ENCODE measurements around the gene CIAO2B. TPM values are rescaled to one million over a fixed set of nuclear protein-coding genes. Genes with fewer than 3 reads are reported as not detected.

The CIAO2B gene
- total and polyA plus RNA-seq, 9 donors, result 40.1 to 150 (median 66.7) TPM

DNA sequence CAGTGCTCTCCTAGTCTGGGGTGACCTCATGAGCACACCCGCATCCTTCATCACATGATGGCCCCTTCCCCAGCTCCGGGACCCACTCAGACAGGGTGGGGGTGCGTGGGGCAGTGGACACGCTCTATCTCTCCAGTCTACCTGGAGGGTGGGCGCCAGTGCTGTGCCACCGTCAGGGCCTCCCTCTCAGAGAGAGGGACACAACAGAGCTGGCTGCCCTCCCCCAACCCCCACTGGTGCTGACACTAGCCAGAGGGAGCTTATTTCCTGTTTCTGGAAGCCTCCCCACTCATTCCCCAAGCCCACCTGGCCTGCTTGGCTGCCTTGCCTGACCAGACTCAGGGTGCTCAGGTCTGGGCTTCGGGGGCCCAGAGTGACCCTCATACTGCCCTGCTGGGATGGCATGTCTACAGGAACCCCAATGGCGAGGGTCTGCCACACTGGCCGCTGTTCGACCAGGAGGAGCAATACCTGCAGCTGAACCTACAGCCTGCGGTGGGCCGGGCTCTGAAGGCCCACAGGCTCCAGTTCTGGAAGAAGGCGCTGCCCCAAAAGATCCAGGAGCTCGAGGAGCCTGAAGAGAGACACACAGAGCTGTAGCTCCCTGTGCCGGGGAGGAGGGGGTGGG lies 9.3 kb upstream of the CIAO2B start:
- H3K27me3 ChIP-seq, result no peaks in the 10 kb centered on the region
- H3K4me3 ChIP-seq, result no peak overlapping the region
- no peaks in the 10 kb centered on the region for H3K36me3 ChIP-seq
- DNase-seq, result no peak
- WGBS, 3 donors, result 85 to 91% (median 87%) methylated on average over 15 of the region's 15 CpGs
- H3K27ac ChIP-seq, result no peak overlapping the region
- TF ChIP-seq CTCF (IDR thresholded peaks at IDR 0.05), result no peak
- TF ChIP-seq POLR2A (IDR thresholded peaks at IDR 0.05), result no peak
- no peak for TF ChIP-seq EP300 (IDR thresholded peaks at IDR 0.05)
- H3K4me1 ChIP-seq (ENCODE audit: insufficient read depth), result peaks cover under 1% of the 10 kb centered on the region
- intact Hi-C loops (cut with DNase I), result no loop called here
- no peaks in the 10 kb centered on the region for H3K9me3 ChIP-seq

- no peak for DNase-seq
- intact Hi-C loops (cut with DNase I), result no loop called here
- no peak overlapping the region for H3K4me3 ChIP-seq
- TF ChIP-seq CTCF (IDR thresholded peaks at IDR 0.05) (no peak), EP300 (IDR thresholded peaks at IDR 0.05) (no peak), POLR2A (IDR thresholded peaks at IDR 0.05) (no peak)
- no peaks in the 10 kb centered on the region for H3K4me1 ChIP-seq (ENCODE audit: insufficient read depth)
- WGBS, 3 donors, result 76 to 90% (median 89%) methylated on average over 5 of the region's 5 CpGs
- H3K27ac ChIP-seq, result no peak overlapping the region
- H3K9me3 ChIP-seq, result no peaks in the 10 kb centered on the region
- H3K36me3 ChIP-seq, result no peaks in the 10 kb centered on the region
- H3K27me3 ChIP-seq, result no peaks in the 10 kb centered on the region
Measured at GRCh38 chr16:66942981-66943380, 8.8 kb upstream of the CIAO2B start.

DNA sequence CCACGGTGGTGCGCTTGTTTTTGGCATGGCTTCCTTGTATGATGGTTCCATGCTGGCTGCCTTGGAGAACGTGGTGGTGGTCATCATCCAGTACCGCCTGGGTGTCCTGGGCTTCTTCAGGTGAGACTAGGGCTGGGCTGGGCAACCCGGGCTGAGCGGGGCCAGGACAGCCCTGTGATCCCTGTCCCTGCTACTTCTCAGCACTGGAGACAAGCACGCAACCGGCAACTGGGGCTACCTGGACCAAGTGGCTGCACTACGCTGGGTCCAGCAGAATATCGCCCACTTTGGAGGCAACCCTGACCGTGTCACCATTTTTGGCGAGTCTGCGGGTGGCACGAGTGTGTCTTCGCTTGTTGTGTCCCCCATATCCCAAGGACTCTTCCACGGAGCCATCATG lies 6.0 kb upstream of the CIAO2B start:
- no peak for TF ChIP-seq POLR2A (IDR thresholded peaks at IDR 0.05)
- no peak for TF ChIP-seq EP300 (IDR thresholded peaks at IDR 0.05)
- no peak for TF ChIP-seq CTCF (IDR thresholded peaks at IDR 0.05)
- Histone ChIP-seq H3K36me3 (no peaks in the 10 kb centered on the region), H3K27ac (no peak overlapping the region), H3K4me1 (ENCODE audit: insufficient read depth) (peaks cover 11% of the 10 kb centered on the region), H3K27me3 (no peaks in the 10 kb centered on the region), H3K9me3 (no peaks in the 10 kb centered on the region), H3K4me3 (no peak overlapping the region)
- 92 to 94% (median 93%) methylated on average over 16 of the region's 16 CpGs for WGBS, 3 donors
- no peak for DNase-seq
- intact Hi-C loops (cut with DNase I), result no loop called here

DNA sequence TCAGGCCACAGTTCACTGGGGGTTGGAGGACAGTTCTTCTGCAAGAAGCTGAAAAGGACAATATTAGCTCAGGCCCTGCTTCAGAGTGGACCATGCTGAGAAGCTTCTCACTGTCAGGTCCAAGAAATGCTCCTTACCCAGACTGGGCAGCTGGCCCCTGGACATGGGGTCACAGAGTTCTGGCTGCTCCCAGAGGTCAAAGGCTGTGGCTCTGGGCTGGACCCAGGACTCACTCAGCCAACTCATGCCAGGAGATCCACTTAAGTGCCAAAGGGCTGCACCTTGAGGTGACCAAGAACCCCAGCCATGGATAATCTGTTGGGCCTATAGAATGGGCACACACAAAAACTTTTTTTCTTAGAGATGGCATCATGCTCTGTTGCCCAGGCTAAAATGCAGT lies 5.2 kb upstream of the CIAO2B start:
- H3K9me3 ChIP-seq, result no peaks in the 10 kb centered on the region
- H3K27ac ChIP-seq, result no peak overlapping the region
- H3K27me3 ChIP-seq, result no peaks in the 10 kb centered on the region
- peaks cover 11% of the 10 kb centered on the region for H3K4me1 ChIP-seq (ENCODE audit: insufficient read depth)
- intact Hi-C loops (cut with DNase I), result loop anchor here in 1 of 4 donors (10.0 kb wide), 2 partner anchors 55 to 525 kb away; no protein-coding TSS in a partner anchor
- H3K4me3 ChIP-seq, result no peak overlapping the region
- no peak for DNase-seq
- TF ChIP-seq EP300 (IDR thresholded peaks at IDR 0.05) (no peak), POLR2A (IDR thresholded peaks at IDR 0.05) (no peak), CTCF (IDR thresholded peaks at IDR 0.05) (no peak)
- no peaks in the 10 kb centered on the region for H3K36me3 ChIP-seq

All from ovary (tissue), 9 donors.